ENCODE measurements around the gene FAM229B.

DNA sequence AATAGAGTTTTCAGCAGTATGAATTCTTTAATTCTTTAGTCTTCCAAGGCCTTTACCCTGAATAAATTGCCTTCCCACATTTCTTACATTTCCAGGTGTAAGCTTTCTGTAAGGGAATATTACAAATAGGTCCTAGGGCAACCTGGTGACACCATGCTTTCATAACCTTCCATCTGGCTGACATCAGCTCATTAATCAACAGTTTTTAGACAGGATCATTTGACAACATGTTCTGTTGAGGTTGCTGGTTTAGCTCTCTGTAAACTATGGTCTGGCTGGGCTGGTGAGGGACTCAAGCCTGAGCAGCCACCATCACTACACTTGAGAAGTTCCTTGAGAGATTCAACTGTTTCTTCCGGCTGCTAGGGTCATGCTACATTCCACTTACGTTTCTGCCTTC lies 19.2 kb downstream of the FAM229B start:
- TF ChIP-seq, protein P1, sequence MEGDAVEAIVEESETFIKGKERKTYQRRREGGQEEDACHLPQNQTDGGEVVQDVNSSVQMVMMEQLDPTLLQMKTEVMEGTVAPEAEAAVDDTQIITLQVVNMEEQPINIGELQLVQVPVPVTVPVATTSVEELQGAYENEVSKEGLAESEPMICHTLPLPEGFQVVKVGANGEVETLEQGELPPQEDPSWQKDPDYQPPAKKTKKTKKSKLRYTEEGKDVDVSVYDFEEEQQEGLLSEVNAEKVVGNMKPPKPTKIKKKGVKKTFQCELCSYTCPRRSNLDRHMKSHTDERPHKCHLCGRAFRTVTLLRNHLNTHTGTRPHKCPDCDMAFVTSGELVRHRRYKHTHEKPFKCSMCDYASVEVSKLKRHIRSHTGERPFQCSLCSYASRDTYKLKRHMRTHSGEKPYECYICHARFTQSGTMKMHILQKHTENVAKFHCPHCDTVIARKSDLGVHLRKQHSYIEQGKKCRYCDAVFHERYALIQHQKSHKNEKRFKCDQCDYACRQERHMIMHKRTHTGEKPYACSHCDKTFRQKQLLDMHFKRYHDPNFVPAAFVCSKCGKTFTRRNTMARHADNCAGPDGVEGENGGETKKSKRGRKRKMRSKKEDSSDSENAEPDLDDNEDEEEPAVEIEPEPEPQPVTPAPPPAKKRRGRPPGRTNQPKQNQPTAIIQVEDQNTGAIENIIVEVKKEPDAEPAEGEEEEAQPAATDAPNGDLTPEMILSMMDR (IDR thresholded peaks at IDR 0.05; ENCODE audit: insufficient read depth, low read depth, low read length) = no peak
- no peak for TF ChIP-seq EZH2 (IDR thresholded peaks at IDR 0.05; ENCODE audit: insufficient read depth, low read length)
